Kidney (tissue), 2 donors: ENCODE data around the gene CT45A2. TPM values are rescaled to one million over a fixed set of nuclear protein-coding genes. Genes with fewer than 3 reads are reported as not detected.

Experiments used
- polyA plus RNA-seq: library from polyadenylated mRNA; stranded (reverse); fragments of 350-450 nt; fragmentation: Illumina TruSeq; extraction: RNeasy Lipid Tissue Mini Kit (QIAGEN cat#74804); gene quantifications from one replicate; pipeline ENCODE4 v1.2.3, GENCODE V29; 2014; ENCODE audit warnings: low read depth, low replicate concordance; ENCODE audit not compliant: insufficient read depth
- total RNA-seq: library from RNA; stranded (reverse); fragmentation: NEBNext Ultra II Directional; extraction: Animal tissue kit (Norgen Biotek cat#: 25700); gene quantifications from one replicate; pipeline ENCODE4 v1.2.1, GENCODE V29; 2021
- donor health status: DM: yes; HTN: yes; CAD: no.

Gene CT45A2
- total and polyA plus RNA-seq, 2 donors from 2014 or later: not detected

Other genes starting within 250 kb of the CT45A2 start
- gene CT45A1, start 106.4 kb downstream of the CT45A2 start, total RNA-seq: not detected
- gene CT45A1, start 106.4 kb downstream of the CT45A2 start, polyA plus RNA-seq: not detected
- not detected for gene CT45A3, start 51.8 kb downstream of the CT45A2 start, total RNA-seq
- gene CT45A3, start 51.8 kb downstream of the CT45A2 start, polyA plus RNA-seq: not detected
- not detected for gene CT45A5, start 34.5 kb downstream of the CT45A2 start, total RNA-seq
- not detected for gene CT45A5, start 34.5 kb downstream of the CT45A2 start, polyA plus RNA-seq
- gene CT45A6, start 17.2 kb downstream of the CT45A2 start, total RNA-seq: not detected
- not detected for gene CT45A6, start 17.2 kb downstream of the CT45A2 start, polyA plus RNA-seq
- not detected for gene CT45A7, start 17.3 kb upstream of the CT45A2 start, total RNA-seq
- gene CT45A7, start 17.3 kb upstream of the CT45A2 start, polyA plus RNA-seq: not detected
- gene CT45A8, start 34.5 kb upstream of the CT45A2 start, total RNA-seq: not detected
- not detected for gene CT45A8, start 34.5 kb upstream of the CT45A2 start, polyA plus RNA-seq
- not detected for gene CT45A9, start 51.8 kb upstream of the CT45A2 start, total RNA-seq
- not detected for gene CT45A9, start 51.8 kb upstream of the CT45A2 start, polyA plus RNA-seq
- not detected for gene CT45A10, start 73.4 kb upstream of the CT45A2 start, total RNA-seq
- not detected for gene CT45A10, start 73.4 kb upstream of the CT45A2 start, polyA plus RNA-seq
- not detected for gene SAGE1, start 73.7 kb upstream of the CT45A2 start, total RNA-seq
- not detected for gene SAGE1, start 73.7 kb upstream of the CT45A2 start, polyA plus RNA-seq
- 30.9 TPM for gene MMGT1, start 154.0 kb upstream of the CT45A2 start, total RNA-seq
- 15.3 TPM for gene MMGT1, start 154.0 kb upstream of the CT45A2 start, polyA plus RNA-seq
- gene SLC9A6, start 165.4 kb upstream of the CT45A2 start, total RNA-seq: 14.1 TPM
- 7.2 TPM for gene SLC9A6, start 165.4 kb upstream of the CT45A2 start, polyA plus RNA-seq